MCF 10A (cell line): ENCODE results near the gene TELO2. TPM values are rescaled to one million over a fixed set of nuclear protein-coding genes. Genes with fewer than 3 reads are reported as not detected.

Experiments
- BruUV-seq: library from RNA; stranded (reverse); fragments of 400-500 nt; replicated peaks from 2 replicates; lab custom pipeline; 2021; lab: Mats Ljungman, UMichigan
- CTCF ChIA-PET: fragments of 300-600 bp; sonication (Branson Sonifier 250); formaldehyde crosslinking; extraction: SDS; loops from one replicate; lab custom pipeline; 2021; ENCODE audit warnings: antibody characterized with exemption, inconsistent platforms; lab: Yijun Ruan, JAX
- POLR2A ChIA-PET: fragments of 300-600, 350-650 bp; sonication (Branson Sonifier 250); formaldehyde crosslinking; extraction: SDS; loops from one replicate; lab custom pipeline; 2020; ENCODE audit warnings: antibody characterized with exemption, inconsistent platforms; lab: Yijun Ruan, JAX
- DNase-seq: peaks from one replicate; pipeline ENCODE4 v3.0.0-alpha.2; 2018; ENCODE audit not compliant: unreplicated experiment
- H3K27ac Mint-ChIP-seq: one replicate; pipeline ENCODE4 v1.8.0; 2022; ENCODE audit warnings: mild to moderate bottlenecking, low read depth, mixed read lengths; ENCODE audit not compliant: unreplicated experiment
- H3K27me3 Mint-ChIP-seq: one replicate; pipeline ENCODE4 v1.8.0; 2022; ENCODE audit warnings: mixed read lengths; ENCODE audit not compliant: insufficient read depth, unreplicated experiment
- H3K36me3 Mint-ChIP-seq: one replicate; pipeline ENCODE4 v1.8.0; 2022; ENCODE audit warnings: mild to moderate bottlenecking, moderate library complexity, mixed read lengths; ENCODE audit not compliant: insufficient read depth, unreplicated experiment
- H3K4me1 Mint-ChIP-seq: one replicate; pipeline ENCODE4 v1.8.0; 2022; ENCODE audit warnings: mixed read lengths; ENCODE audit not compliant: insufficient read depth, unreplicated experiment
- H3K4me3 Mint-ChIP-seq: one replicate; pipeline ENCODE4 v1.8.0; 2022; ENCODE audit warnings: mild to moderate bottlenecking, moderate library complexity, mixed read lengths; ENCODE audit not compliant: unreplicated experiment
- H3K9me3 Mint-ChIP-seq: one replicate; pipeline ENCODE4 v1.8.0; 2022; ENCODE audit warnings: mixed read lengths; ENCODE audit not compliant: unreplicated experiment
- intact Hi-C: fragments of 100-400 bp; cut with micrococcal nuclease; formaldehyde crosslinking; loops from 2 replicates; pipeline ENCODE4 v1.14.1; 2022
- total RNA-seq: library from RNA; stranded (reverse); gene quantifications from 2 replicates; pipeline ENCODE4 v1.2.3, GENCODE V29; 2022
- TF ChIP-seq, protein P1 (sequence below): fragments of 200-600 bp; IDR thresholded peaks from one replicate; pipeline ENCODE4 v1.8.0; 2022; ENCODE audit warnings: antibody characterized with exemption, mild to moderate bottlenecking; ENCODE audit not compliant: unreplicated experiment

The TELO2 gene
- total RNA-seq, 1 experiment from 2014 or later = 31.3 TPM

DNA sequence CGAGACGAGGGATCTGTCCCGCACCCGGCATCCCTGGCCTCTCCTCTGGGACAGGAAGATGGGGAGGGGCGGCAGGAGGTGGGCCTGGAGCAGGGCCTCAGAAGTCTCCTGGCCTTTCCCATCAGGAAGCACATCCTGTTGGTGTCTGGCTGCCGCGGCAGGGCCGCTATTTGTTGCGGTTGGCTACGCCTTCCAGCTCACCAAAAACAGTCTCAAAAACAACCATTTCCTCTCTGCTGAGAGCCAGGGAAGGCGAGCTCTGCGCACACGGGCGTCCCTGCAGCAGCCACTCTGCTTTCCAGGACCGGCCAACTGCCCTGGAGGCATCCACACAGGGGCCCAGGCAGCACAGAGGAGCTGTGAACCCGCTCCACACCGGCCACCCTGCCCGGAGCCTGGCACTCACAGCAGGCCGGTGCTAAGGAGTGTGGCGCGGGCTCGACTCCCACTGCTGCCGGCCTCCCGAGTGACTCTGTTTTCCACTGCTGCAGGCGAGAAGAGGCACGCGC, 40.3 kb downstream of the TELO2 start, which contains the start of gene TMEM204:
Gene TMEM204, plus strand, starts transcription at position 224 of the 509 bp plus-strand sequence. CDS start 610 bp downstream, outside the sequence.
- Mint-ChIP-seq H3K4me1 (no peaks in the 10 kb centered on the region), H3K36me3 (peaks cover 4% of the 10 kb centered on the region), H3K9me3 (no peaks in the 10 kb centered on the region), H3K4me3 (no peak within 1 kb of the TSS), H3K27ac (no peak within 1 kb of the TSS), H3K27me3 (no peaks in the 10 kb centered on the region)
- POLR2A ChIA-PET = no interaction called here
- intact Hi-C loops = no loop called here
- no peak for DNase-seq
- TF ChIP-seq, protein P1, sequence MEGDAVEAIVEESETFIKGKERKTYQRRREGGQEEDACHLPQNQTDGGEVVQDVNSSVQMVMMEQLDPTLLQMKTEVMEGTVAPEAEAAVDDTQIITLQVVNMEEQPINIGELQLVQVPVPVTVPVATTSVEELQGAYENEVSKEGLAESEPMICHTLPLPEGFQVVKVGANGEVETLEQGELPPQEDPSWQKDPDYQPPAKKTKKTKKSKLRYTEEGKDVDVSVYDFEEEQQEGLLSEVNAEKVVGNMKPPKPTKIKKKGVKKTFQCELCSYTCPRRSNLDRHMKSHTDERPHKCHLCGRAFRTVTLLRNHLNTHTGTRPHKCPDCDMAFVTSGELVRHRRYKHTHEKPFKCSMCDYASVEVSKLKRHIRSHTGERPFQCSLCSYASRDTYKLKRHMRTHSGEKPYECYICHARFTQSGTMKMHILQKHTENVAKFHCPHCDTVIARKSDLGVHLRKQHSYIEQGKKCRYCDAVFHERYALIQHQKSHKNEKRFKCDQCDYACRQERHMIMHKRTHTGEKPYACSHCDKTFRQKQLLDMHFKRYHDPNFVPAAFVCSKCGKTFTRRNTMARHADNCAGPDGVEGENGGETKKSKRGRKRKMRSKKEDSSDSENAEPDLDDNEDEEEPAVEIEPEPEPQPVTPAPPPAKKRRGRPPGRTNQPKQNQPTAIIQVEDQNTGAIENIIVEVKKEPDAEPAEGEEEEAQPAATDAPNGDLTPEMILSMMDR = no peak
- no TSS peak for BruUV-seq
- CTCF ChIA-PET = no interaction called here

DNA sequence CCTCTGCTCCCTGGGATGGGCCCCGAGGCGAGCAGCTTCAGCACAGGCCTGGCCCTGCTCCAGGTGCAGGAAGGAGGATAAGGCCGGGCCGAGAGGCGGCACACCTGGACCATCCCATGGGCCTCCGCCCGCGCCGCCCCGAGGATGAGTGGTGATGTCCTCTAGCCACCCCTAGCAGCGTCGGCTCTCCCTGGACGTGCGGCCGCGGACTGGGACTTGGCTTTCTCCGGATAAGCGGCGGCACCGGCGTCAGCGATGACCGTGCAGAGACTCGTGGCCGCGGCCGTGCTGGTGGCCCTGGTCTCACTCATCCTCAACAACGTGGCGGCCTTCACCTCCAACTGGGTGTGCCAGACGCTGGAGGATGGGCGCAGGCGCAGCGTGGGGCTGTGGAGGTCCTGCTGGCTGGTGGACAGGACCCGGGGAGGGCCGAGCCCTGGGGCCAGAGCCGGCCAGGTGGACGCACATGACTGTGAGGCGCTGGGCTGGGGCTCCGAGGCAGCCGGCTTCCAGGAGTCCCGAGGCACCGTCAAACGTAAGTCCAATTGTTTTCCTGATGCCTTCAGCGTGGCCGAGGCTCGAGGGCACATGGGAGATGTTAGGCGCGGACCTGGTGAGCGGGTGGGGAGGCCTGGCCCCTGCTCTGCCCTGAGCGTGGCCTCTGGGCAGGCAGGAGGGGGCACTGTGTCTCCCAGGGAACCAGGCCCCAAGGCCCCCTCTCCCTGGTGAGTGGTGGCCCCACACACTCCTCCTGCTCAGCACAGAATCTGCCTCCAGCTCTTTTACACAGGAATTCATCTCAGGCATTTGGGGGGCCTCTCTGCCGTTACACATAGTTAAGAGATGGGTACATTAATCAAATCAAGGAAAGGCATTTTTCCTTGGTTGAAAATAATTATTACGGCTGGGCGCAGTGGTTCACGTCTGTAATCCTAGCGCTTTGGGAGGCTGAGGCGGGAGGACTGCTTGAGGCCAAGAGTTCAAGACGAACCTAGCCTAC, 41.2 kb downstream of the TELO2 start:
- Mint-ChIP-seq H3K4me1 (no peaks in the 10 kb centered on the region), H3K27ac (no peak overlapping the region), H3K9me3 (no peaks in the 10 kb centered on the region), H3K36me3 (peaks cover 4% of the 10 kb centered on the region), H3K27me3 (no peaks in the 10 kb centered on the region), H3K4me3 (no peak overlapping the region)
- CTCF ChIA-PET = no interaction called here
- intact Hi-C loops = no loop called here
- no TSS peak for BruUV-seq
- no peak for DNase-seq
- POLR2A ChIA-PET = no interaction called here
- TF ChIP-seq, protein P1 = no peak

DNA sequence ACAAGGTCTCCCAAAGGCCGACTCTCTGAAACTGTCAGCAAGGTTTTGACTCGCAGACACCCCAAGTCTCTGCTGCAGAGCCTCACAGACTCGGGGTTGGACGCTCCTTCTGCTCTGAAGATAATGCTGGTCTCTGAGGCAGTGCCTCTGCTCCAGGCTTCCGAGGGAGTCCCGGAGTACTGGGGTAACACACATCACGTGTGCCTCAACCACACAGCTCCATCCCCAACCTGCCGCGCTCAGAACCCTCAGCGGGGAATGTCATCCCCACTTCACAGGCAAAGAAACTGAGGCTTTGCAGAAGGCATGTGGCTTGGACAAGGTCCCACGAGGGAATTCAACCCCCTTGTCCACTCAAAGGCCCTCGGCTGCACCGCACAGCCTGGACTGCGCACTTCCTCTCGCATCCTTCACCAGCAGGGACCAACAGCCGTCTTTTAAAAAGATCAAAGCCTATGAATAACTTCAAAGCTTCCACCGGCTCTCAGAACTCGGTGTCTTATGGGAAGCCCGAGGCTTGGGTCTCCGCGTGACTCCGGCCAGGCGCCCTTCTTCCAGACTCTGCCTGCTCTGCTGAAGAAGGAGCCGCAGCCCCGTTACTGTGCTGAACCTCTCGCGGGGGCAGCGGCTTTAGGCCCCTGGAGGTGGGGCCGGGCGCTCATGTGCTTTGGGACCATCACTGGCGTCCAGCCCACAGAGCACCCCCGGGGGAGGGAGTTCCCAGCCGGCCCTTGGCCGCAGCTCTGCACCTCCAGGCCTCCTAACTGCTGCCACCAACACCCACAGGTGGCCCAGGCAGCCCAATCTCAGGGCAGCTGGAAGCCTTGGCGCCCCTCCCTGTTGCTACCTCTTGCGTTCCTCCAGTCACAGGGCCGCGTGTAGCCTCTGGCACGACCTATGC, 42.5 kb downstream of the TELO2 start:
- Mint-ChIP-seq H3K9me3 (no peaks in the 10 kb centered on the region), H3K27me3 (no peaks in the 10 kb centered on the region), H3K36me3 (peaks cover 4% of the 10 kb centered on the region), H3K4me1 (no peaks in the 10 kb centered on the region), H3K27ac (no peak overlapping the region), H3K4me3 (no peak overlapping the region)
- TF ChIP-seq, protein P1 = no peak
- CTCF ChIA-PET = interaction anchor here (0.6 kb wide), 1 partner anchor 914 kb away, joined by 3 read pairs; no protein-coding TSS in a partner anchor
- DNase-seq = no peak
- POLR2A ChIA-PET = no interaction called here
- no TSS peak for BruUV-seq
- intact Hi-C loops = no loop called here
